D341Med (cell line): Measurements from ENCODE around the gene PTPN12.
"Not testable (repeated sequence)": the region's sequence is repeated elsewhere in the genome, so short reads cannot be mapped to it uniquely, and the experiment has no call there.

Source experiments
- DNase-seq: peaks from one replicate; pipeline ENCODE4 v3.0.0; 2012; ENCODE audit warnings: low spot score

The PTPN12 gene

DNA sequence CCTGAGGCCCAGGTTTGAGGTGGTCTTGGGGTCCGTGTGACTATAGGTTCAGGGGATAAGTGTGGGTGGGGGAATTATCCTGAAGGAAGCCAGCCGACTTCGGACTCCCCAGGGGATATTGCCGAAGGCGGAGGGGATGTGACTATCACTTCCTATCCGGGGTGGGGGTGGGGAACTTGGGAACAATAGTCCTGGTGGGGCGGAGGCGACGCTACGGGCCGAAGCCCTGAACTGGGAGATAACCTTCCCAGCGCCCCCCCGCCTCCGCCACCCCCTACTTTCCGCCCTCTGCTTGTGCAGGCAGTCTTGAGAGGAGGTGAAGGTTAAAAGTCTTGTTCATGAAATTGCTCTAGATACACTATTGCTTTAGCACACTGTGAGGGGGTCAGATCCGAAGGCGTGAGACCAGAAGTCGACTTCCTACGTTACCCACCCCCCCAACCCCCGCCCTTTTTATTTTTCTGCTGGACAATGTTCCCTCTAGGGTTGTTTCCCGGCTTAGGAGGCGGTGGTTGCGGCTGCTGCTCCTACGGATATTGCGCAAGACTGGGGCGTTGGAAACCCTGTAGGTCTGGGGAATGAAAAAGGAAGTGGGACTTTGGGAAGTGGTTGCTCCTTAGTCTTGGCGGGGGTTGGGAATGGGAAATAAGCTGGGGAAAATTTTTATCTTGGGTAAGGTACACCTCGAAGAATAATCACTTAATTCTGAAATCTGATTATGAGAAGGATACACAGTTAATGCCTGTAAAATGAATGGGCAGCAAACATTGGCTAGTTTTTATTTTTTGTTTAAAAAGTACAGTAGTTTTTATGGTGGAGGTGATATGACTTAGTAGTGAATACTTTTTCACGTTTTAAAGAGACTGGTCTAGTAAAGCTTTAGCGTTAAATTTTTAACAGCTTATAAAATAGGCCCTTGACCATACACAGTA, 1.5 kb downstream of the PTPN12 start:
- peak; percentile 73 for DNase-seq

DNA sequence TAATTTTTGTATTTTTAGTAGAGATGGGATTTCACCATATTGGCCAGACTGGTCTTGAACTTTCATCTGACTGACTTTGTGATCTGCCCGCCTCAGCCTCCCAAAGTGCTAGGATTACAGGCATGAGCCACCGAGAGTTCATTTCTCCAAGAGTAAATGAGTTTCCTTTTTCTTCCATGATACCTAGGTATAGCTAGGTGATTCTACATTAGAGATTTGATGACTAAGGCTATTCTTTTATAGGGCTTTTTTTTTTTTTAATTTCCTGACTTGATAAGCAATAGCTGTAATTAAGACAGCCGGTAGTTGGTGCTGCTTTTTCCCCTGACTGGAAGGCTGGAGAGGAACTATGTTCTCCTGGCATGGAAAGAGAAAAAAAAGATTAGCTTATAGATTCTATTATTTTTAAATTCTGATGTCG, 3.3 kb downstream of the PTPN12 start:
- DNase-seq, result no peak

DNA sequence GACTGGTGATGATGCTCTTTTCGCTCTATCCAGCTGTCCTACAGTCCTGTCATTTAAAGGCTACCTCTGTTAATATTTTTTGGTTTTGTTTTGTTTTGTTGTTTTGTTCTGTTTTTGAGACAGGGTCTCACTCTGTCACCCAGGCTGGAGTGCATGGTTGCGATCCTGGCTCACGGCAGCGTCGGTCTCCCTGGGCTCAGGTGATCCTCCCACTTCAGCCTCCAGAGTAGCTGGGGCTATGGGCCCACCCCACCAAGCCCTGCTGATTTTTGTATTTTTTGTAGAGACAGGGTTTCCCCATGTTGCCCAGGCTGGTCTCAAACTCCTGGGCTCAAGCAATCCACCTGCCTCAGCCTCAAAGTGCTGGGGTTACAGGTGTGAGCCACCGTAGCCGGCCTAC, 3.9 kb downstream of the PTPN12 start:
- DNase-seq, result not testable (repeated sequence)

DNA sequence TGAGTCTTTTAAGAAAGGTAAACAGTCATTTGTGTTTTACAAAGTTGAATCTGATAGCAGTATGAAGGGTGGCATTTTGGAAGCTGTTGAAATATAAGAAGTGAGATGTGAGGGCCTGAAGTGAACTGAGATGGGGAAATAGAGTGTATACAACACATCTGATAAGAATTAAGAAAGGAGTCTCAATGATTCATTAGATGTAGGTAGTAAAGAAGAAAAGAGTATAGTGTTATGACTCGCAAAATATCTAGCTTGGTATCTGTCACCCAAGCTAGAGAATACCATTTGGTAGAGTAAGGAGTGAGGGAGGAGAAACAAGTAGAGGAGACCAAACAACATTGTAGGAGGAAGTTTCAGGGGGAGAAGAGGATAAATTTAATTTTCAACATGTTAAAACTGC, 5.3 kb downstream of the PTPN12 start:
- no peak for DNase-seq

DNA sequence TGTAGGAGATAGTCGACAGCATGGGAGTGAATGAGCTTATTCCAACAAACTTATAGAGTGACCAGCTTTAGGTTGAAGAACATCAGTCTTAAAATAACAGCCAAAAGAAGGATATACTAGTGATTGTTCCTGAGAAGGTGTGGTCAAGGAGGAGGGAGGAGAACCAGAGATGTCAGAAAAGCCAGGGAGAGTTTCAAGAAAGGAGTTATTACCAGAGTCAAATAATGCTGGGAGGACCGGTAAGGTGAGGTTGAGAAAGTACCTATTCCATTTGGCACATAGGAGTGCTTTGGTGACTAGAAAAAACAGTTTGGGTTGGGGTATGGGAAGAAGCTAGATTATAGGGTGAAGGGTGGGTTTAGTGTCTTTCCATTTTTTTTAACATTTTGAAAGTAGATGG, 5.8 kb downstream of the PTPN12 start:
- no peak for DNase-seq

DNA sequence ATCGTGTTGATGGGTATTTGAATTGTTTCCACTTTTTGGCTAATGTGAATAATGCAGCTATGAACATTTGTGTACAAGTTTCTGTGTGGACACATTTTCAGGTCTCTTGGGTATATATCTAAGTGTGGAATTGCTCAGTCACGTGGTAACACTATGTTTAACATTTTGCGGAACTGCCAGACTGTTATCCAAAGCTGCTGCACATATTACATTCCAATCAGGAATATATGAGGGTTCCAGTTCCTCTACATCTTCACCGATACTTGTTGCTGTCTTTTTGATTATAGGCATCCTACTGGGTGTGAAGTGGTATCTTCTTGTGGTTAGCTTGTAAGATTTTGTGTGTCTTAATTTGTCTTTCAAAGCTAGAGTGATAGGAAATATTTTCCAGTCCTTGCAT, 6.8 kb downstream of the PTPN12 start:
- DNase-seq, result no peak

DNA sequence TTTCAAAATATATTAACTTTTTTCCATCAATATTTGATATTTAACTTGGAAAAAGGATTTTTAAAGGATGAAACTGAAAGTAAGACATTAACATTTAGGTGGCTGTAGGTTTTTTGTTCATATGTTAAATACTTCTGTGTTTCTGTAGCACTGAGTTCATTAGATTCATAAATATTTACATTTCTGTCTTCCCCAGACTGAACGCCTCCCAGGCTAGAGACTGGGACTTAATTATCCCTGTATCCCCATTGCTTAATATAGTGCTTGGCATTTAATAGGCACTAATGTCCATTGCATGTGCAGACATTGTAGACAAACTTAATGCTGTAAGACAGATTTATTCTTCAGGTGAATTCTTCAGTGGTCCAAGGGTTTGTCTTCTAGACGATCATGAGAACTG, 7.4 kb downstream of the PTPN12 start:
- DNase-seq, result no peak

DNA sequence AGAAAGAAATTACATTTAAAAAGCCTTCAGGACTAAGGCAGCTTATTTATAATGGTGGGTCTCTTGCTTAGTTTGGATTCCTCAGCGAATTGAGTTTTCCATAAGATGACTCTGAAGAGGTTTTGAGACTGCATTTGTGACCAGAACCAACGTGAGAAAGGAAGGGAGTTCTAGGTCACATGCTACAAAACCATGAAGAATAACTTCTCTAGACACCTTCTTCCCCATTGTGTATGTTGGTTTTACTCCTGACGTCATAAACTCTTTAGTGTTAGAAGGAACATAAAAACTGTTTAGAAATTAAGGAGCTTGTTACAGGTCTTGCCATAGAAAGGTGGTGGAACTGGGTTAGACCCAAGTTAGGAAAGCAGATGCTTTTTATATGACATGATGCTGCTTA, 11.1 kb downstream of the PTPN12 start:
- DNase-seq, result no peak

DNA sequence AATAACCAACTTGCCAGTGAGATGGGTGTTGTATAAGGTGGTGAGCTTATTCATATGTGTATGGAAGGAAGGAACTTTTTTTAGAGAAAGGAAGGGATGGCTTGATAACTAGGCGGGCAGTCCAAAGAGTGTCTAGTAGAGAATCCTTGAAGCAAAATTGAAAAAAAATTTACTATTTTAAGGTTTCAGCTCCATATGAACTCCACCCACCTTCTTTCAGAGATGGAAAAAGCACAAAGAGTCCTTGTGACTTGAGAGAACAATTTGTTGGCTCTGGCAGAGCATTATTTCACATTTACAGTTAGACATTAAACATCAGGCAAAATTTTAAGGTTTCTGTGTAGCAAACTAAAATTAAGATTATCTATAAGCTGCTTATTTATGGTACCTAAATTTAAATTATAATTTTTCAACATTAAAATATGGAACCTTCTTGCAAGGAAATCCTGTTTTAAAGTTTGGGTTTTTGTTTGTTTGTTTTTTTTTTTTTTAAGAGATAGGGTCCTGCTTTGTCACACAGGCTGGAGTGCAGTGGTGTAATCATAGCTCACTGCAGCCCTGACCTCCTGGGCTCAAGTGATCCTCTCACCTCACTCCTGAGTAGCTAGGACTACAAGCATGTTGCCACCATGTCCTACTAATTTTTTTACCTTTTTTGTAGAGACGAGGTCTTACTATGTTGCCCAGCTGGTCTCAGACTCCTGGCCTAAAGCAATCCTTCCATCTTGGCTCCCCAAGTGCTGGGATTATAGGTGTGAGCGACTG, 12.2 kb downstream of the PTPN12 start:
- DNase-seq, result no peak

DNA sequence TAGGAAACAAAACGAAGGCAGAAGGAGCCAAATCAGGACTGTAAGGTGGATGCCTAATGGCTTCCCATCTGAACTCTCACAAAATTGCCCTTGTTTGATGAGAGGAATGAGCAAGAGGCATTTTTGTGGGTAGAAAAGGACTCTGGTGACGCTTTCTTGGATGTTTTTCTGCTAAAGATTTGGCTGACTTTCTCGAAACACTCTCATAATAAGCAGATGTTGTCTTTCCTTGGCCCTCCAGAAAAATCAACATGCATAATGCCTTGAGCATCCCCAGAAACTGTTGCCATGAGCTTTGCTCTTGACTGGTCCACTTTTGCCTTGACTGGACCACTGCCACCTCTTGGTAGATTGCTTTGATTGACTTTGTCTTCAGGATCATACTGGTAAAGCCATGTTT, 13.5 kb downstream of the PTPN12 start:
- DNase-seq, result no peak

DNA sequence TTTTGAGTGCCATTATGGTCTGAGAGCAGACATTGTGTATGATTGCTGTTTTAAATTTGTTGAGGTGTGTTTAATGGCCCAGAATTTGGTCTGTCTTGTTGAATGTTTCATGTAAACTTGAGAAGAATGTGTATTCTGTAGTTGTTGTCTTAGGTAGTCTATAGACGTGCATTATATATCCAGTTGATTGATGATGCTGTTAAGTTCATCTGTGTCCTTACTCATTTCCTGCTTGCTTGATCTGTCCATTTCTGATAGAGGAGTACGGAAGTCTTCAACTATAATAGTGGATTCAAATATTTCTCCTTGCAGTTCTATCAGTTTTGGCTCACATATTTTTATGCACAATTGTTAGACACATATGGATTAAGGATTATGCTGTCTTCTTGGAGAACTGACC, 16.0 kb downstream of the PTPN12 start:
- DNase-seq, result no peak

DNA sequence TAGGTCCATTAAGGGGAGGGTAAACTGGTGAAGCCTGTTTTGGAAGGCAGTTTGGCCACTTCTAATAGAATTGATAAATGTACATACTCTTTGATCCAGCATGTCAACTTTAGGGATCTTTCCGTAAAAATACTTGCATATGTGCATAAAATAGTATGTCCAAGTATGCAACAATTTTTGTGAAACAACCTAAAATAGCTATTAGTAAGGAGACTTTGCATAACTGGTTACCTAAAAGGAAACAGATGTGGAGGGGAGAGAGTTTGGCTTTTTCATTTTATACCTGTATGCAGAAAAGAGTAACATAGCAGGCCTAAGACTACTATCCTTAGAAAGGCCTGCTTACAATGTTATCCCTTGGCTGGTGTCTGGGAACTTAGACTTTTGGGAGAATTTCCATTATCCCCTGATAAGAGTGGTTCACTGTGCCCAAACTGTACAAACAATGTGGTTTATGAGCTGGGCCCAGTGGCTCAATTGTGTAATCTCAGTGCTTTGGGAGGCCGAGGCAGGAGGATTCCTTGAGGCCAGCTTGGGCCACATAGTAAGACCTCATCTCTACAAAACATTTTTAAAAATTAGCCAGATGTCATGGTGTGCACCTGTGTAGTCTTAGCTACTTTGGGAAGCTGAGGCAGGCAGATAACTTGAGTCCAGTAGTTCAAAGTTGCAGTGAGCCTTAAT, 21.3 kb downstream of the PTPN12 start:
- no peak for DNase-seq

DNA sequence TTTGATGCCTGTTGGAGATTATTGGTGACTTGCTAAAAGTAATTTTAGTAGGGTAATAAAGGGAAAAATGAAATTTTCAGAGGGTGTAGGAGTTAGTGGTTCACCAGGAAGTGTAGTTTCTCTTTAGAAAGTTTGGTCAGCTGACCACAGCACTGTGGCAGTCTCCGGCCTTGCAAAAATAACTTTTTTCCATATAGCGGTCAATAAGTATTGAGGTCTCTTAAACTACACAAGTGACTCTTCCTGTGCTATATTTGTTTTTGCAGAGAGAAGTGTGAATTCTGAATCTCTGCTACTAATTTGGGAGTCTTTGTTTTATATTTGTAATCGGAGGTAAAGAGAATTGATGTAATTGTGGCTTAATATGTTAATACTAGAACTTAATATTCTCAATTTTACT, 24.3 kb downstream of the PTPN12 start:
- no peak for DNase-seq

DNA sequence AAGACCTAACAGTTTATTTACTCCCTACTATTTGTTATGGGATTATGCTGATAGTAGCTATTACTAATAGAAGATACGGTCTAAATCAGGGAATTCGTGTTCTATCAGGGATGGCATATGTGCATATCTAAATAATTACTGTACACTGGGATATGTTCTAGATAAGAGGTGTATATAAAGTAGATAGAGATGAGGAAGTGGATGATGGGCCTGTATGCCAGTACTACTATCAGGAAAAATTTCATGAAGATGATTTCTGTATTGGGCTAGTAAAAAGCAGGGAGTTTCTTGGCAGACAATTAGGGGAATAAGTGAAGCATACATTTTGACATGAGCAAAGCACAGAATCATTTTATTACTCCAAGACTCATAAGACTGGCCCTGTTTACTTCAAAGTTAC, 26.2 kb downstream of the PTPN12 start:
- DNase-seq, result no peak

DNA sequence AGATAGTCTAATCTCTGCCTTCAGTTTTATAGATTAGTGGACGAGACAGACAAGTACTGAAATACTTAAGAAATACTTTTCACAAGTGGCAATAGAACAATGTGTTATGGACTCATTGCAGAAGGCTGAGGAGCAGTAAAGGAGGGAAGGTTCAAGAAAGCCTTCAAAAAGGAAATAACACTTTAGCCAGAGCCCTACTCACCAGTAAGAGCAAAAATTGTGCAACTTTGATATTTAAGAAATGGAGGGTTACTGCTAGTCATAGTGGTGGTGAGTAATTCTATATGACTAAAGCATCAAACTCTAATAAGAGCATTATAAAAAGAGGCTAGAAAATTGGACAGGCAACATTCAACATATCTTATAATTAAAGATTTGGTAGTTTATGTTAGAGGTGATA, 28.8 kb downstream of the PTPN12 start:
- no peak for DNase-seq

DNA sequence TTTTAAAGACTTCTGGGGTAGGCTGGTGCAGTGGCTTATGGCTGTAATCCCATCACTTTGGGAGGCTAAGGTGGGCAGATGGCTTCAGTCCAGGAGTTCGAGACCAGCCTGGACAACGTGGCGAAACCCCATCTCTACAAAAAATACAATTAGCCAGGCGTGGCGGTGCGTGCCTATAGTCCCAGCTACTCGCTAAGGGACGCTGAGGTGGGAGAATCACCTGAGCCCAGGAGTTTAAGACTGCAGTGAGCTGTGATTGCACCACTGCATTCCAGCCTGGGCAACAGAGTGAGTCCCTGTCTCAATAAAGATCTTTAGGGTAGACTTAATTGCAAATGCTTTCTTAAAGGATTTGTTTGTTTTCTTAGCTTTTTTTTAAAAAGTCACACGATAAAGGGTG, 29.3 kb downstream of the PTPN12 start:
- no peak for DNase-seq

DNA sequence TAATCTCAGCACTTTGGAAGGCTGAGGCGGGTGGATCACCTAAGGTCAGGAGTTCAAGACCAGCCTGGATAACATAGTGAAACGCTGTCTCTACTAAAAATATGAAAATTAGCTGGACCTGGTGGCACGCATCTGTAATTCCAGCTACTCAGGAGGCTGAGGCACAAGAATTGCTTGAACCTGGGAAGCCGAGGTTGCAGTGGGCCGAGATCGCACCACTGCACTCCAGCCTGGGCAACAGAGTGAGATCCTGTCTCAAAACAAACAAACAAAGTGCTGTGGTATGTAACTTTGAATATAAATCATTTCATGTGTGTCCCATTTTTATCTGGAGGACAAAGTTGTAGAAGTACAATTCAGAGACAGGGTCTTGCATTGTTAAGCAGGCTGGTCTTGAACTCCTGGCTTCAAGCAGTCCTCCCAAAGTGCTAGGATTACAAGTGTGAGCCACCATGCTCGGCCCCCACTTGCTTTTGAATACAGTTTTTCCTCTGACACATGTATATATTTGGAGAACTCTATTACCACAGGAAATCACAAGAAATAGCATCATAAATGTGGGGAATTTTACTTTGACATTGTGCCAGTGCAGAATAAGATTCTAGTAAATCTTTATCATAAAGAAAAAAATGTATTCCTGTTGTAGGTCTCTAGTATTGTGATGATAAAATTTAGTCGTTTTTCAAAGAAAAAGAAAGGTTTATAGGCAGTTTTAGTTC, 32.6 kb downstream of the PTPN12 start:
- no peak for DNase-seq

DNA sequence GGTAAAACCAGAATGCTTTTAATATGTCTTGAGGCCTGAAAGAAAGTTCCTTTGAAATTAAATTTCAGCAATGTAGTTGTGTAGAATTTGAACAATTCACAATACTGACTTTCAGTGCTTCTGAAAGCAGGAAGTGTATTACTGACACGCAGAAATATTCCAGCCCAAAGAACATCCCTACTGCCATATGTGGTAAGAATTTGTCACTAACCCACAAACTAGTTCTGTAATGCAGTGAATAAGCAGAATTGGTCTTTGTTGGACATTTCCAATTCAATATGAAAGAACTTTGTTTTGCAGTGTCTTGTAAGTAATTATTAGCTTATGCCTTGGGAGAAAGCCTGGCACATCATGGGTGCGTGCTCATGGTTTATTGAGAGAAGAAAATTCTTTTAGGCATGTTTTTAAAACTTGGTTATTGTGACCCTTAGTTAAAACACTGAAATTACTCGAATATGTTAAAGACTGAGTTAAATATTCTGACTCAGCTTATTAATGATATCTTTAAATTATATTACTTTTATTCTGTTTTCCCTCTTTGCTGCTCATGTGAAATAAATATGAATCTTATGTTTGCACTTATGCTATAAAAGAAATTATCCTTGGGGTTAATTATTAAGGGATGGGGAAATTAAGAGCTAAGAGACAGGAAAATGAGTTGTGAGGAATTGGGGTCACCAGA, 33.4 kb downstream of the PTPN12 start:
- no peak for DNase-seq

DNA sequence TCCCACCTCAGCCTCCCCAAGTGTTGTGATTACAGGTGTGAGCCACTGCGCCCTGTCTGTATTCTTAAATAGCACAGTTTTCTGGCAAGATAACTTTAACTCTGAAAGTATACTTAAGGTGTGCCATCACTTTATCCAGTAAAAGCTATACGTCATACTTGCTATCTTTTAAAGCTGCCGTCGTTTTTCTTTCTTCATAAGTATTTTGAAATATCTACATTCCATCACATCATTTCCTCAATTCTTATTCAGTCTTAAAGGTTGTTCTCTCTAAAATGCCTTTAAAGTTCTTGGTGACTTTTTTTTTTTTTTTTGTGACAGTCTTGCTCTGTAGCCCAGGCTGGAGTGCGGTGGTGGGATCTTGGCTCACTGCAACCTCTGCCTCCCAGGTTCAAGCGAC, 34.7 kb downstream of the PTPN12 start:
- DNase-seq, result no peak

DNA sequence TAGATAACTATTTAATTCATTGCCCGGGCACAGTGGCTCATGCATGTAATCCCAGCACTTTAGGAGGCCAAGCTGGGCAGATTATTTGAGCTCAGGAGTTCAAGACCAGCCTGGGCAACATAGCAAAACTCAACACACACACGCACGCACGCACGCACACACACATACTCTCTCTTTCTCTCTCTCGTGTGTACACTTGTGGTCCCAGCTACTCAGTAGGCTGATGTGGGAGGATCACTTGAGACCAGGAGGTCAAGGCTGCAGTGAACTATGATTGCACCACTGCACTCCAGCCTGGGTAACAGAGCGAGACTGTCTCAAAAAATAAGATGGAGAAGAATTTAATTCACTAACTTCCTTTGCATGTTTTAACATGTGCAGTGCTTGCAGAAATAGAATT, 38.1 kb downstream of the PTPN12 start:
- no peak for DNase-seq

DNA sequence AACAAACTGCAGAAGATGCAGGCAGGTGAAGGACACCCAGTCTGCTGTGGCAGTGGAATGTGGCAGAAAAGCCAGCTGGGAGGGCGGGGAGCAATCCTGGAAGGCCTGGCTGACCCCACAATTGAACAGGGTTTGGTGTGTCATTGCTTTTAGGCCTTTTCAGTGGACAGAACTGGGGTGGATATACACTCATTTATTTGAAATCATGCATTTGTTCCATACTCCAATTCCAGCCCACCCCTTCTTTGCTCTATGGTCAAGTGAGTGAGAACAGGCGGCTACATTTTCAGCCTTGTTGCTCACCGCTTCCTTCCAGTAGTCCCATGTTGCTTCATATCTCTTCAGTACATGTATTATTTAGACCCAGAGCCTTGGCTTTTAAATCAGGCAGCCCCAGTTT, 39.8 kb downstream of the PTPN12 start:
- DNase-seq, result no peak

DNA sequence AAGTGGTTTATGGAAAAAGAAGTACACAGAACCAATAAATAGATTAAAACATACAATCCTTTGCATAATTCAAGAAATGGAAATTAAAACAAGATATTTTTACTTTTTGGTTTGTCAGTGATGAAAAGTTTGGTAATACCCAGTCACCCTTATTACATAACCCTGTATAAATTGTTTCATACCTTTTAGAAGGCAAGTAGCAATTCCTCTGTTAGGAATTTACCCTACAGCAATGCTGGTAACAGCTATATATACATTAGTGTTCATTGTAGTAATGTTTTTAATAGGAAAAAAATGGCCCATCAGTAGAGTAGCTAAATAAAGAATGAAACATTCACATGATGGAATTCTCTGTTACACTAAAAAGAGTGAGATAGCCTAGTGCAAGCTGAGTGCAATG, 42.7 kb downstream of the PTPN12 start:
- DNase-seq, result no peak
